ENCODE measurements around the gene SQSTM1. TPM values are rescaled to one million over a fixed set of nuclear protein-coding genes. Genes with fewer than 3 reads are reported as not detected.
A peak's percentile ranks its signal among the peaks of the same experiment; 100 is the strongest.

SQSTM1 gene
- total RNA-seq, 1 donor from 2014 or later: 27.6 TPM

DNA sequence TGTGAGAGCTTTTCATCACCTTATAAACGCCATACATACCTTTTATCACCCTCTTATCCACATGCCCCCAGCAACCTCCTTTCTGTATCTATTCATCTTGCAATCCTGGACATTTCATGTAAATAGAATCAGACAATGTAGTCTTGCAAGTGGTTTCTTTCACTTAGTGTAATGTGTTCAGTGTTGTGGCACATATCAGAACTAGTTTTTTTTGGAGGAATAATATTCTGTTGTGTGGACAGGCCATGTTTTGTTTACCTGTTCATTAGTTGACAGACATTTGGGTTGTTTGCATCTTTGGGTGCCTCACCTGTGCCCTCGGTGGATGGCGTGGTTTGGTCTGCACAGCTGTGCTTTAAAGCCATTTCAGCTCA lies 1.3 kb downstream of the SQSTM1 start:
- H3K4me3 Mint-ChIP-seq: peak overlapping the region; percentile 95
- TF ChIP-seq EZH2 (IDR thresholded peaks at IDR 0.05) (no peak), EZH2phosphoT487 (IDR thresholded peaks at IDR 0.05) (no peak)
- TF ChIP-seq, protein P1, sequence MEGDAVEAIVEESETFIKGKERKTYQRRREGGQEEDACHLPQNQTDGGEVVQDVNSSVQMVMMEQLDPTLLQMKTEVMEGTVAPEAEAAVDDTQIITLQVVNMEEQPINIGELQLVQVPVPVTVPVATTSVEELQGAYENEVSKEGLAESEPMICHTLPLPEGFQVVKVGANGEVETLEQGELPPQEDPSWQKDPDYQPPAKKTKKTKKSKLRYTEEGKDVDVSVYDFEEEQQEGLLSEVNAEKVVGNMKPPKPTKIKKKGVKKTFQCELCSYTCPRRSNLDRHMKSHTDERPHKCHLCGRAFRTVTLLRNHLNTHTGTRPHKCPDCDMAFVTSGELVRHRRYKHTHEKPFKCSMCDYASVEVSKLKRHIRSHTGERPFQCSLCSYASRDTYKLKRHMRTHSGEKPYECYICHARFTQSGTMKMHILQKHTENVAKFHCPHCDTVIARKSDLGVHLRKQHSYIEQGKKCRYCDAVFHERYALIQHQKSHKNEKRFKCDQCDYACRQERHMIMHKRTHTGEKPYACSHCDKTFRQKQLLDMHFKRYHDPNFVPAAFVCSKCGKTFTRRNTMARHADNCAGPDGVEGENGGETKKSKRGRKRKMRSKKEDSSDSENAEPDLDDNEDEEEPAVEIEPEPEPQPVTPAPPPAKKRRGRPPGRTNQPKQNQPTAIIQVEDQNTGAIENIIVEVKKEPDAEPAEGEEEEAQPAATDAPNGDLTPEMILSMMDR (IDR thresholded peaks at IDR 0.05): no peak

GRCh38 chr5:179822444-179822990 lies 1.8 kb downstream of the SQSTM1 start:
- H3K4me3 ChIP-seq: no peak overlapping the region
- no peak overlapping the region for H3K9ac ChIP-seq

More for the DNA sequence above, 1.3 kb downstream of the SQSTM1 start:
- H3K27ac ChIP-seq: no peak overlapping the region
- peaks cover 19% of the 10 kb centered on the region for H3K36me3 Mint-ChIP-seq
- peak overlapping the region; percentile 92 for H3K4me2 ChIP-seq
- H2AFZ ChIP-seq (replicated peaks): no peak overlapping the region
- no peaks in the 10 kb centered on the region for H3K36me3 ChIP-seq
- no peak overlapping the region for H3K27ac Mint-ChIP-seq
- H3K27me3 ChIP-seq: peaks cover 19% of the 10 kb centered on the region
- H4K20me1 ChIP-seq (ENCODE audit: low read depth): peaks cover 36% of the 10 kb centered on the region
- peaks cover 40% of the 10 kb centered on the region for H3K4me1 Mint-ChIP-seq
- H3K79me2 ChIP-seq (ENCODE audit: low read depth): peaks cover 21% of the 10 kb centered on the region
- no peak for DNase-seq (ENCODE audit: low spot score)
- H3K9ac ChIP-seq: no peak overlapping the region
- H3K4me1 ChIP-seq: peaks cover 26% of the 10 kb centered on the region
- peaks cover 22% of the 10 kb centered on the region for H3F3A ChIP-seq (ENCODE audit: low read depth)
- H3K4me3 ChIP-seq: peak overlapping the region; percentile 89
- no peaks in the 10 kb centered on the region for H3K9me3 ChIP-seq (ENCODE audit: low read depth)
- peaks cover 11% of the 10 kb centered on the region for H3K27me3 Mint-ChIP-seq (ENCODE audit: insufficient read depth, low read depth)
- H3K9me3 Mint-ChIP-seq: no peaks in the 10 kb centered on the region

GRCh38 chr5:179823937-179824744 lies 3.4 kb downstream of the SQSTM1 start:
- peaks cover 29% of the 10 kb centered on the region for H3K4me1 Mint-ChIP-seq
- no peak overlapping the region for H3K4me3 Mint-ChIP-seq
- H3K27me3 ChIP-seq: no peaks in the 10 kb centered on the region
- no peaks in the 10 kb centered on the region for H3K36me3 ChIP-seq
- H3K9me3 ChIP-seq (ENCODE audit: low read depth): no peaks in the 10 kb centered on the region
- H3F3A ChIP-seq (ENCODE audit: low read depth): peaks cover 11% of the 10 kb centered on the region
- no peak overlapping the region for H2AFZ ChIP-seq (replicated peaks)
- H3K27me3 Mint-ChIP-seq (ENCODE audit: insufficient read depth, low read depth): peaks cover 5% of the 10 kb centered on the region
- TF ChIP-seq EZH2 (IDR thresholded peaks at IDR 0.05) (no peak), EZH2phosphoT487 (IDR thresholded peaks at IDR 0.05) (no peak)
- TF ChIP-seq, protein P1 (IDR thresholded peaks at IDR 0.05): no peak
- peaks cover 18% of the 10 kb centered on the region for H3K4me1 ChIP-seq
- peaks cover 21% of the 10 kb centered on the region for H3K79me2 ChIP-seq (ENCODE audit: low read depth)
- H4K20me1 ChIP-seq (ENCODE audit: low read depth): peaks cover 30% of the 10 kb centered on the region
- no peak for DNase-seq (ENCODE audit: low spot score)
- peaks cover 30% of the 10 kb centered on the region for H3K36me3 Mint-ChIP-seq
- peaks cover 2% of the 10 kb centered on the region for H3K9me3 Mint-ChIP-seq
- no peak overlapping the region for H3K4me3 ChIP-seq
- H3K9ac ChIP-seq: no peak overlapping the region
- H3K27ac Mint-ChIP-seq: no peak overlapping the region
- no peak overlapping the region for H3K27ac ChIP-seq
- no peak overlapping the region for H3K4me2 ChIP-seq

More at GRCh38 chr5:179822444-179822990, 1.8 kb downstream of the SQSTM1 start:
- H3K27me3 Mint-ChIP-seq (ENCODE audit: insufficient read depth, low read depth): peaks cover 10% of the 10 kb centered on the region
- Histone ChIP-seq H3K79me2 (ENCODE audit: low read depth) (peaks cover 21% of the 10 kb centered on the region), H3K4me2 (peak overlapping the region; percentile 92), H3K9me3 (ENCODE audit: low read depth) (no peaks in the 10 kb centered on the region), H3K27me3 (peaks cover 14% of the 10 kb centered on the region), H2AFZ (replicated peaks) (no peak overlapping the region), H3K27ac (no peak overlapping the region), H3F3A (ENCODE audit: low read depth) (peaks cover 17% of the 10 kb centered on the region), H3K4me1 (peaks cover 26% of the 10 kb centered on the region), H3K36me3 (no peaks in the 10 kb centered on the region), H4K20me1 (ENCODE audit: low read depth) (peaks cover 33% of the 10 kb centered on the region)
- peaks cover 40% of the 10 kb centered on the region for H3K4me1 Mint-ChIP-seq
- peak overlapping the region; percentile 95 for H3K4me3 Mint-ChIP-seq
- peaks cover 21% of the 10 kb centered on the region for H3K36me3 Mint-ChIP-seq
- H3K9me3 Mint-ChIP-seq: no peaks in the 10 kb centered on the region
- TF ChIP-seq EZH2 (IDR thresholded peaks at IDR 0.05): no peak
- TF ChIP-seq EZH2phosphoT487 (IDR thresholded peaks at IDR 0.05): no peak
- DNase-seq (ENCODE audit: low spot score): no peak
- H3K27ac Mint-ChIP-seq: peak overlapping the region; percentile 39

DNA sequence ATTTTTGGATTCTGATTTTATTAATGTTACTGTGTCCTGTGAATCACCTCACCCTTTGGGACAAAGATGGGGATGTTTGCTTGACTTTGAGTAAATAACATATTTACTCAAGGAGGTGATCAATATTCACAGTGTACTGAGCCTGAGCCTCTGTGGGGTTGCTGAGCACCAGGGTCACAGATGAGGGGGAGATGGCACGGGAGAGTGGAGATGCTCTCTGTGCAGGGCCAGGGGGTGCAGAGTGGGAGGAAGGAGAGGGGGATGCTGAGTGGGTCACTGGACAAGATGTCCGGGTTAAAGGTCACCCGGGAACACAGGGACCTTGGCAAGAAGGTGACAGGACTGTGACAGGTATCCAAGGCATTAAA lies 4.0 kb downstream of the SQSTM1 start:
- Histone ChIP-seq H4K20me1 (ENCODE audit: low read depth) (peaks cover 30% of the 10 kb centered on the region), H3K27me3 (no peaks in the 10 kb centered on the region), H3K9me3 (ENCODE audit: low read depth) (no peaks in the 10 kb centered on the region), H3K36me3 (no peaks in the 10 kb centered on the region), H2AFZ (replicated peaks) (no peak overlapping the region), H3K9ac (no peak overlapping the region), H3K4me2 (no peak overlapping the region), H3K4me1 (peaks cover 14% of the 10 kb centered on the region), H3K27ac (no peak overlapping the region), H3F3A (ENCODE audit: low read depth) (peaks cover 8% of the 10 kb centered on the region), H3K4me3 (no peak overlapping the region), H3K79me2 (ENCODE audit: low read depth) (peaks cover 21% of the 10 kb centered on the region)
- H3K27me3 Mint-ChIP-seq (ENCODE audit: insufficient read depth, low read depth): peaks cover 5% of the 10 kb centered on the region
- no peak for DNase-seq (ENCODE audit: low spot score)
- TF ChIP-seq EZH2 (IDR thresholded peaks at IDR 0.05) (no peak), EZH2phosphoT487 (IDR thresholded peaks at IDR 0.05) (no peak)
- TF ChIP-seq, protein P1 (IDR thresholded peaks at IDR 0.05): no peak
- H3K36me3 Mint-ChIP-seq: peaks cover 36% of the 10 kb centered on the region
- peak overlapping the region; percentile 55 for H3K4me3 Mint-ChIP-seq
- peaks cover 27% of the 10 kb centered on the region for H3K4me1 Mint-ChIP-seq
- peaks cover 6% of the 10 kb centered on the region for H3K9me3 Mint-ChIP-seq
- no peak overlapping the region for H3K27ac Mint-ChIP-seq

Data from neural progenitor cell (in vitro differentiated cells).